Measurements from ENCODE around the gene OR5AN1. TPM values are rescaled to one million over a fixed set of nuclear protein-coding genes. Genes with fewer than 3 reads are reported as not detected.
"Not testable (repeated sequence)": the region's sequence is repeated elsewhere in the genome, so short reads cannot be mapped to it uniquely, and the experiment has no call there.

OR5AN1 gene
- polyA plus RNA-seq, 1 experiment, result not detected

DNA sequence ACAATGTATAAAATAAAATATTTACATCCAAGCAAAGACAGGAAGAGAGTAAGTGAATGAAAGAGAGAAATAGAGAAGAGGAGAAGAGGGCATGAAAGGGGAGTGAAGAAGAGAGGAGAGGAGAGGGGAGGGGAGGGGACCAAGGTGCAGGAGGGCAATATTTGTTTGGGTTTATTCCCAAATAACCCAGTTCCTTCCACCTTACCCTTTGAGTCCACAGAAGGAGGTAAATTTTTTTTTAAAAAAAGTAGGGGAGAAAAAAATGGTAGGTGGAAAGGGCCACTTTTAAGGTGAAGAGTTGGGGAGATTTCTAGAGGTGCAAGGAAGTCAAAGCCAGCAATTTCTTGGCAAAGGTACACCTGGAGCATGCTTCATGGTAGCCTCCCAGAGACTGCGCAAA lies 2.1 kb upstream of the OR5AN1 start:
- Histone ChIP-seq H3K27me3 (ENCODE audit: control insufficient read depth, insufficient read depth, low read length) (no peaks in the 10 kb centered on the region), H3K36me3 (ENCODE audit: control insufficient read depth, insufficient read depth, low read length) (no peaks in the 10 kb centered on the region), H3K4me3 (ENCODE audit: low read depth, low read length) (no peak overlapping the region)
- ChIA-PET POLR2A (no interaction called here), CTCF (no interaction called here)
- no peak for DNase-seq (ENCODE audit: low read depth)
- TF ChIP-seq, protein P1, sequence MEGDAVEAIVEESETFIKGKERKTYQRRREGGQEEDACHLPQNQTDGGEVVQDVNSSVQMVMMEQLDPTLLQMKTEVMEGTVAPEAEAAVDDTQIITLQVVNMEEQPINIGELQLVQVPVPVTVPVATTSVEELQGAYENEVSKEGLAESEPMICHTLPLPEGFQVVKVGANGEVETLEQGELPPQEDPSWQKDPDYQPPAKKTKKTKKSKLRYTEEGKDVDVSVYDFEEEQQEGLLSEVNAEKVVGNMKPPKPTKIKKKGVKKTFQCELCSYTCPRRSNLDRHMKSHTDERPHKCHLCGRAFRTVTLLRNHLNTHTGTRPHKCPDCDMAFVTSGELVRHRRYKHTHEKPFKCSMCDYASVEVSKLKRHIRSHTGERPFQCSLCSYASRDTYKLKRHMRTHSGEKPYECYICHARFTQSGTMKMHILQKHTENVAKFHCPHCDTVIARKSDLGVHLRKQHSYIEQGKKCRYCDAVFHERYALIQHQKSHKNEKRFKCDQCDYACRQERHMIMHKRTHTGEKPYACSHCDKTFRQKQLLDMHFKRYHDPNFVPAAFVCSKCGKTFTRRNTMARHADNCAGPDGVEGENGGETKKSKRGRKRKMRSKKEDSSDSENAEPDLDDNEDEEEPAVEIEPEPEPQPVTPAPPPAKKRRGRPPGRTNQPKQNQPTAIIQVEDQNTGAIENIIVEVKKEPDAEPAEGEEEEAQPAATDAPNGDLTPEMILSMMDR (IDR thresholded peaks at IDR 0.05; ENCODE audit: insufficient read depth, low read depth, low read length), result no peak

DNA sequence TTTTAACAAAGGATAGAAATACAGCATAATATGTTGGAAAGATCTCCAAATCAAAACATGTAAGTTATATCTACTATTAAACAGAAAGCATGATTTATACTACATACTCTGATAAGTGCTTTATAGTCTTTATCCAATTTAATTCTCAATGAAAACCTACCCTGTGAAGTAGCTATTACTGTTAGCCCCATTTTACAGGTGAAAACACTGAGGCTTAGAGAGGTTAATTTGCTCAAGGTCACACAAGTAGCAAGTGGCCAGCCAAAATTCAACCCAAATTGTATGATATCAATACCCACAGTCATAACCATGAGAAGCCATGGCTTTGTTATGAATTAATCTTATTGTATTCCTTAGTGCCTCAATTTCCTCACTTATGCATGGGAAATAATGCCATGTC lies 675 bp upstream of the OR5AN1 start:
- no peak for DNase-seq (ENCODE audit: low read depth)
- ChIA-PET CTCF (no interaction called here), POLR2A (no interaction called here)
- Histone ChIP-seq H3K36me3 (ENCODE audit: control insufficient read depth, insufficient read depth, low read length) (no peaks in the 10 kb centered on the region), H3K4me3 (ENCODE audit: low read depth, low read length) (no peak overlapping the region), H3K27me3 (ENCODE audit: control insufficient read depth, insufficient read depth, low read length) (no peaks in the 10 kb centered on the region)
- TF ChIP-seq, protein P1 (IDR thresholded peaks at IDR 0.05; ENCODE audit: insufficient read depth, low read depth, low read length), result no peak

DNA sequence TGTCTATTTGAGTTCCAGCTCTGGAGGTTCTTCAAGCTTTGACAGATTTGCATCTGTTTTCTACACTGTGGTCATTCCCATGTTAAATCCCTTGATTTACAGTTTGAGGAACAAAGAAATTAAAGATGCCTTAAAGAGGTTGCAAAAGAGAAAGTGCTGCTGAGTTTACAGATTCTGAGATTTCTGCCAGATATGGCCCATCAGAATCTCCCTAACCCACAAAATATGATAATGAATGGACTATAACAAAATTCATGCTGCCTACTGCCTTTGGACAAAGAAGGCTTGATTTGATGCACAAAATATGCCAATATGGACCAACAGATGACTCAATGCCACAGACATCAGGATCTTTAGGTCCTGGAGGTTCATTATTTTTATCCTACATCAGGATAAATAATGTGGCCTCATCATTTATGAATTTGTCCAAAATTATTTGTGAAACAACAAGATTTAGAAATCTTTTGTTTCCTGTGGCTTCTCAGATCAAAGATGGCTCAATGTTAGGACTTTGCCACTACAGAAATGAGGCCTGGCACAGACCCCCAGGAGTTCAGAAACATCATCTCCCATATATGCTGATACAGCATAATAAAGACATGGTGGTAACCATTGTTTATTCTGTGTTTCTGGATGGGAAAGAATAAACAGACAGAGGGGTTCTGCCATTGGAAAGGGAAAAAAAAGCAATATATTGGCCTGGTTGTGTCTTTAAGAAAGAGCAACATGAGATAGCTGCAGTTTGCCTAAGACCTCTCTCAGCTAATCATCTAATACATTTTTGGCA lies 6.7 kb downstream of the OR5AN1 start:
- TF ChIP-seq, protein P1 (IDR thresholded peaks at IDR 0.05; ENCODE audit: insufficient read depth, low read depth, low read length), result no peak
- Histone ChIP-seq H3K27me3 (ENCODE audit: control insufficient read depth, insufficient read depth, low read length) (no peaks in the 10 kb centered on the region), H3K36me3 (ENCODE audit: control insufficient read depth, insufficient read depth, low read length) (no peaks in the 10 kb centered on the region), H3K4me3 (ENCODE audit: low read depth, low read length) (no peak overlapping the region)
- DNase-seq (ENCODE audit: low read depth), result no peak
- ChIA-PET POLR2A (no interaction called here), CTCF (interaction anchor here (1.3 kb wide), 1 partner anchor 79 kb away, joined by 3 read pairs; no protein-coding TSS in a partner anchor)

DNA sequence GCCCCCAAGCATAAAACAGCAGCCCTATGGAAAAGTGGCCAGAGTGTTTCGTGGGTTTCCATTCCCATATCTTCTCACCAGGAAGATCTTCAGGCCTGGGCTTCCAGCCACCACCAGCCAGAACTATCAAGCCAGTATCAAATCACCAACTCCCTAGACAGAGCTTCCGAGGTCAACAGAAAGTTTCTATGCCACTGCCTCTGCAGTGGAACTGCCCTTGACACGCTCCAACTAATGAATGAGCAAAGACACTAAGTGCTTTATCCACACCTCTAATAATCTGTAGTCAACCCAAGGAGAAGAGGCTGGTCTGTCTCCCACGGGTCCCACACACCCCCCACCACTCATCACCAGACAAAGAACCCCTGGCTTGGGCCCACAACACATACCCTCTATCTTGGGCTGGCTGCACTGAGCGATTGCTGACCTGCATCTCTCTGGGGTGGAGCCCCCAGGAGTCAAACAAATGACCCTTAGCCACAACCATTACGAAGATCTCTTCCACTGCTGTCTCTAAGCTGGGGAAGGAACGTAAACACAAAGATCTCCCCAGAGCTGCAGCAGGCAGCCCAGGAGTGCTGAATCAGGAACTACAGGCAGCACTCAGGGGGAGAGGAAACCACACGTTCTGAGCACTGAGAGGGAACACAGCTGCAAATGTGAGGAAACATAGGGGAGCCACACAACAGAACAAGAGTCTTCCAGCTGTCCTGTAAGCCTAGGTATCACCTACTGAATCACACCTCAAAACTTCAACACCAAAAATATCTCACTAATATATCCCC lies 9.7 kb downstream of the OR5AN1 start:
- TF ChIP-seq, protein P1 (IDR thresholded peaks at IDR 0.05; ENCODE audit: insufficient read depth, low read depth, low read length), result no peak
- no peaks in the 10 kb centered on the region for H3K36me3 ChIP-seq (ENCODE audit: control insufficient read depth, insufficient read depth, low read length)
- no peak for DNase-seq (ENCODE audit: low read depth)
- ChIA-PET CTCF (no interaction called here), POLR2A (no interaction called here)
- H3K4me3 ChIP-seq (ENCODE audit: low read depth, low read length), result no peak overlapping the region
- no peaks in the 10 kb centered on the region for H3K27me3 ChIP-seq (ENCODE audit: control insufficient read depth, insufficient read depth, low read length)

DNA sequence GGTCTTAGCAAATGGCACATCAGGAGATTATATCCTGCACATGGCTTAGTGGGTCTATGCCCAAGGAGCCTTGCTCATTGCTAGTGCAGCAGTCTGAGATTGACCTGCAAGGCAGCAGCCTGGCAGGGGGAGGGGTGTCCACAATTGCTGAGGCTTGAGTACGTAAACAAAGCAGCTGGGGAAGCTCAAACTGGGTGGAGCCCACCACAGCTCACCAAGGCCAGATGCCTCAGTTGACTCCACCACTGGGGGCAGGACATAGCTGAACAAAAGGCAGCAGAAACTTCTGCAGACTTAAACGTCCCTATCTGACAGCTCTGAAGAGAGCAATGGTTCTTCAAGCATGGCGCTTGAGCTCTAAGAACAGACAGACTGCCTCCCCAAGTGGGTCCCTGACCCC lies 13.6 kb downstream of the OR5AN1 start:
- H3K4me3 ChIP-seq (ENCODE audit: low read depth, low read length); DNase-seq (ENCODE audit: low read depth); POLR2A ChIA-PET; H3K36me3 ChIP-seq (ENCODE audit: control insufficient read depth, insufficient read depth, low read length); H3K27me3 ChIP-seq (ENCODE audit: control insufficient read depth, insufficient read depth, low read length); CTCF ChIA-PET: not testable (repeated sequence)

Measured in BJ (cell line).